Sigmoid colon (tissue), 7 donors: Measurements from ENCODE around the gene SREK1. TPM values are rescaled to one million over a fixed set of nuclear protein-coding genes. Genes with fewer than 3 reads are reported as not detected.
A peak's percentile ranks its signal among the peaks of the same experiment; 100 is the strongest.

ENCODE experiments used
- DNase-seq: peaks from one replicate; pipeline ENCODE4 v3.0.0-alpha.2; 2019
- H3K27ac ChIP-seq, 4 donors: fragments of 200-600 bp; sonication (generic); one replicate each; pipeline ENCODE4 v1.5.1; 2016 to 2019; ENCODE audit warnings: mild to moderate bottlenecking in 1 of 4
- H3K27me3 ChIP-seq, 3 donors: fragments of 200-600 bp; sonication (generic); one replicate each; pipeline ENCODE4 v1.5.1; 2019; ENCODE audit warnings: mild to moderate bottlenecking in 1 of 3
- H3K36me3 ChIP-seq, 4 donors: fragments of 200-600 bp; sonication (generic); one replicate each; pipeline ENCODE4 v1.5.1; 2016 to 2019
- H3K4me1 ChIP-seq, 4 donors: fragments of 200-600 bp; sonication (generic); one replicate each; pipeline ENCODE4 v1.5.1; 2017 to 2019
- H3K4me3 ChIP-seq, 4 donors: fragments of 200-600 bp; sonication (generic); one replicate each; pipeline ENCODE4 v1.5.1; 2017 to 2019; ENCODE audit warnings: mild to moderate bottlenecking in 2 of 4, moderate library complexity in 1 of 4
- H3K9me3 ChIP-seq, 4 donors: fragments of 200-600 bp in 3 of 4; sonication (generic) in 3 of 4; one replicate each; pipeline versions ENCODE4 v1.5.1 to v1.6.1; 2013 to 2019
- CTCF ChIP-seq, 4 experiments: fragments of 450-650 bp in 3 of 4; fragments of 200-600 bp in 1 of 4; IDR thresholded peaks; one replicate each; pipeline ENCODE4 v1.5.1; 2016 to 2019; ENCODE audit warnings: antibody characterized with exemption in 4 of 4, mild to moderate bottlenecking in 3 of 4, moderate library complexity in 2 of 4
- EP300 ChIP-seq, 4 donors: sonication (generic); formaldehyde crosslinking; IDR thresholded peaks; one replicate each; pipeline ENCODE4 v1.6.1; 2017; ENCODE audit warnings: antibody characterized with exemption in 4 of 4
- POLR2A ChIP-seq, 2 donors: fragments of 450-650 bp; IDR thresholded peaks; one replicate each; pipeline ENCODE4 v1.6.1; 2016; ENCODE audit warnings: antibody characterized with exemption in 2 of 2, mild to moderate bottlenecking in 2 of 2, moderate library complexity in 2 of 2
- POLR2AphosphoS5 ChIP-seq, 4 donors: sonication (generic); formaldehyde crosslinking; IDR thresholded peaks; one replicate each; pipeline ENCODE4 v1.6.1; 2017; ENCODE audit warnings: antibody characterized with exemption in 4 of 4
- WGBS, 2 donors: extraction: QIAGEN DNeasy Blood & Tissue Kit; methylation state at CpG; one replicate each; pipeline ENCODE4 v1.1.7; 2013; 5-methylcytosine and 5-hydroxymethylcytosine counted together
- intact Hi-C: fragments of 100-400 bp; cut with DNase I; formaldehyde crosslinking; loops from one replicate; pipeline ENCODE4 v1.15.1; 2023
- polyA plus RNA-seq, 3 donors: library from polyadenylated mRNA; stranded (reverse); fragments of 200-250 nt; gene quantifications; one replicate each; pipeline ENCODE4 v1.2.3, GENCODE V29; 2013
- total RNA-seq, 4 donors: library from RNA; depleted of rRNA; stranded (reverse); fragments of >200 nt; gene quantifications; one replicate each; pipeline ENCODE4 v1.1.0, GENCODE V29; 2016
- donor health status: healthy with polysubstance abuse.
- donor health status: Bipolar disorder and iron deficiency.
- donor health status: healthy.

SREK1 gene
- total and polyA plus RNA-seq, 7 donors: 9.0 to 127 (median 63.5) TPM

- H3K9me3 ChIP-seq: no peaks in the 10 kb centered on the region
- peak overlapping the region; percentile 83 to 90 (median 86) for H3K4me3 ChIP-seq
- no peak for DNase-seq
- TF ChIP-seq POLR2AphosphoS5 (IDR thresholded peaks at IDR 0.05) (no peak), CTCF (IDR thresholded peaks at IDR 0.05) (no peak), POLR2A (IDR thresholded peaks at IDR 0.05) (no peak), EP300 (IDR thresholded peaks at IDR 0.05) (no peak)
- H3K36me3 ChIP-seq: no peaks in the 10 kb centered on the region
- no peaks in the 10 kb centered on the region for H3K27me3 ChIP-seq
- 9 to 48% methylated on average over 8 of the region's 8 CpGs for WGBS, 2 donors
- H3K4me1 ChIP-seq: peaks cover 0 to 50% (median 32%) of the 10 kb centered on the region in 4 donors
- intact Hi-C loops: loop anchor here (10.0 kb wide), 1 partner anchor 581 kb away; the partner anchor contains the start of genes CENPK and PPWD1
- H3K27ac ChIP-seq: peak overlapping the region; percentile 96 to 99 (median 99)
Observed at GRCh38 chr5:66145737-66146136, 1.6 kb downstream of the SREK1 start.

- Histone ChIP-seq H3K4me1 (peaks cover 0 to 51% (median 32%) of the 10 kb centered on the region in 4 donors), H3K9me3 (no peaks in the 10 kb centered on the region), H3K36me3 (no peaks in the 10 kb centered on the region), H3K4me3 (no peak overlapping the region), H3K27ac (no peak overlapping the region), H3K27me3 (no peaks in the 10 kb centered on the region)
- 92 to 94% methylated on average over 3 of the region's 3 CpGs for WGBS, 2 donors
- DNase-seq: no peak
- intact Hi-C loops: loop anchor here (10.0 kb wide), 1 partner anchor 585 kb away; the partner anchor contains the start of genes CENPK and PPWD1
- TF ChIP-seq CTCF (IDR thresholded peaks at IDR 0.05) (no peak), EP300 (IDR thresholded peaks at IDR 0.05) (no peak), POLR2A (IDR thresholded peaks at IDR 0.05) (no peak)
Observed at GRCh38 chr5:66149950-66150349, 5.8 kb downstream of the SREK1 start.

- no peak overlapping the region for H3K27ac ChIP-seq
- WGBS, 2 donors: 84 to 86% methylated on average over 2 of the region's 2 CpGs
- H3K4me3 ChIP-seq: no peak overlapping the region
- no peak for TF ChIP-seq CTCF (IDR thresholded peaks at IDR 0.05)
- no peak for TF ChIP-seq POLR2A (IDR thresholded peaks at IDR 0.05)
- no peak for TF ChIP-seq EP300 (IDR thresholded peaks at IDR 0.05)
- TF ChIP-seq POLR2AphosphoS5 (IDR thresholded peaks at IDR 0.05): no peak
- peaks cover 0 to 45% (median 29%) of the 10 kb centered on the region in 4 donors for H3K4me1 ChIP-seq
- no peak for DNase-seq
- intact Hi-C loops: no loop called here
- no peaks in the 10 kb centered on the region for H3K9me3 ChIP-seq
- H3K27me3 ChIP-seq: no peaks in the 10 kb centered on the region
- no peaks in the 10 kb centered on the region for H3K36me3 ChIP-seq
Observed at GRCh38 chr5:66151030-66151429, 6.9 kb downstream of the SREK1 start.

- 89% methylated on average over 1 of the region's 1 CpG; no CpG with 5 or more reads in 1 of the 2 donors for WGBS, 2 donors
- H3K4me1 ChIP-seq: peaks cover 0 to 40% (median 24%) of the 10 kb centered on the region in 4 donors
- H3K36me3 ChIP-seq: no peaks in the 10 kb centered on the region
Observed at GRCh38 chr5:66151491-66151890, 7.4 kb downstream of the SREK1 start.

More at GRCh38 chr5:66151491-66151890, 7.4 kb downstream of the SREK1 start:
- Histone ChIP-seq H3K27me3 (no peaks in the 10 kb centered on the region), H3K4me3 (no peak overlapping the region), H3K9me3 (no peaks in the 10 kb centered on the region), H3K27ac (no peak overlapping the region)
- DNase-seq: no peak
- intact Hi-C loops: no loop called here
- TF ChIP-seq CTCF (IDR thresholded peaks at IDR 0.05) (no peak), POLR2AphosphoS5 (IDR thresholded peaks at IDR 0.05) (no peak), POLR2A (IDR thresholded peaks at IDR 0.05) (no peak), EP300 (IDR thresholded peaks at IDR 0.05) (no peak)
